DOHH2 (cell line): ENCODE measurements around the gene CARD8.

Source experiments
- H3F3A ChIP-seq: fragments of 200-600 bp; sonication (generic), shearing (Covaris generic); 2 replicates; pipeline ENCODE4 v1.6.0; 2016; ENCODE audit warnings: antibody characterized with exemption, mild to moderate bottlenecking; ENCODE audit not compliant: control insufficient read depth, insufficient read depth
- H3K27ac ChIP-seq: fragments of 200-600 bp; sonication (generic); 2 replicates; pipeline ENCODE4 v1.5.1; 2014; ENCODE audit warnings: low read depth, mild to moderate bottlenecking, low read length, moderate library complexity
- H3K27me3 ChIP-seq: fragments of 200-600 bp; sonication (generic); 2 replicates; pipeline ENCODE4 v1.6.1; 2014; ENCODE audit warnings: mild to moderate bottlenecking, low read length, mixed read lengths; ENCODE audit not compliant: control insufficient read depth
- H3K36me3 ChIP-seq: fragments of 200-600 bp; sonication (generic); 2 replicates; pipeline ENCODE4 v1.6.1; 2014; ENCODE audit warnings: mild to moderate bottlenecking, low read length, moderate library complexity, mixed read lengths; ENCODE audit not compliant: control insufficient read depth
- H3K4me1 ChIP-seq: fragments of 200-600 bp; sonication (generic); 2 replicates; pipeline ENCODE4 v1.6.1; 2014; ENCODE audit warnings: mild to moderate bottlenecking, low read length, mixed read lengths; ENCODE audit not compliant: control insufficient read depth
- H3K4me2 ChIP-seq: fragments of 200-600 bp; sonication (generic); 2 replicates; pipeline ENCODE4 v1.6.0; 2014; ENCODE audit warnings: mild to moderate bottlenecking, low read length, moderate library complexity
- H3K4me3 ChIP-seq: fragments of 200-600 bp; sonication (generic); 2 replicates; pipeline ENCODE4 v1.5.1; 2014; ENCODE audit warnings: mild to moderate bottlenecking, low read length, mixed read lengths
- H3K79me2 ChIP-seq: fragments of 200-600 bp; sonication (generic); 2 replicates; pipeline ENCODE4 v1.6.1; 2014; ENCODE audit warnings: mild to moderate bottlenecking, low read length, mixed read lengths; ENCODE audit not compliant: control insufficient read depth
- H3K9me2 ChIP-seq: fragments of 200-600 bp; sonication (generic); replicated peaks from 2 replicates; pipeline ENCODE4 v1.6.1; 2014; ENCODE audit warnings: mild to moderate bottlenecking, low read length, mixed read lengths; ENCODE audit not compliant: control insufficient read depth
- H3K9me3 ChIP-seq: fragments of 200-600 bp; sonication (generic); 2 replicates; pipeline ENCODE4 v1.6.1; 2014; ENCODE audit warnings: antibody characterized with exemption, low read length, mixed read lengths; ENCODE audit not compliant: control insufficient read depth, insufficient read depth
- H4K20me1 ChIP-seq: fragments of 200-600 bp; sonication (generic); 2 replicates; pipeline ENCODE4 v1.6.0; 2014; ENCODE audit warnings: low read depth, mild to moderate bottlenecking, antibody characterized with exemption, low read length, moderate library complexity; ENCODE audit not compliant: control insufficient read depth, insufficient read depth
- CTCF ChIP-seq: fragments of 200-600 bp; sonication (generic); IDR thresholded peaks from one replicate; pipeline ENCODE4 v1.5.1; 2014; ENCODE audit warnings: antibody characterized with exemption, mild to moderate bottlenecking, low read depth, low read length; ENCODE audit not compliant: poor library complexity, severe bottlenecking
- EZH2phosphoT487 ChIP-seq: fragments of 200-600 bp; sonication (generic); IDR thresholded peaks from 2 replicates; pipeline ENCODE4 v1.6.1; 2017; ENCODE audit warnings: borderline replicate concordance, mild to moderate bottlenecking, antibody characterized with exemption, low read length, moderate library complexity, mixed read lengths

Gene CARD8

GRCh38 chr19:48169578-48169938 is 86.2 kb downstream of the CARD8 start:
- Histone ChIP-seq H3K4me3 (peak overlapping the region; percentile 100), H3K36me3 (peaks cover 50% of the 10 kb centered on the region), H3K4me1 (peaks cover 19% of the 10 kb centered on the region), H3K4me2 (peak overlapping the region; percentile 82), H3K79me2 (peaks cover 71% of the 10 kb centered on the region), H3K9me3 (no peaks in the 10 kb centered on the region), H3K9me2 (no peaks in the 10 kb centered on the region), H3K27me3 (no peaks in the 10 kb centered on the region), H4K20me1 (peaks cover 13% of the 10 kb centered on the region; the same call in 1 of the 2 replicates), H3F3A (peaks cover 2% of the 10 kb centered on the region; the same call in 1 of the 2 replicates), H3K27ac (peak overlapping the region; percentile 85)
- TF ChIP-seq CTCF, result no peak
- TF ChIP-seq EZH2phosphoT487, result no peak

GRCh38 chr19:48168689-48169088 is 87.0 kb downstream of the CARD8 start:
- peaks cover 51% of the 10 kb centered on the region for H3K36me3 ChIP-seq
- peaks cover 13% of the 10 kb centered on the region; the same call in 1 of the 2 replicates for H4K20me1 ChIP-seq
- no peak overlapping the region for H3K27ac ChIP-seq
- peaks cover 19% of the 10 kb centered on the region for H3K4me1 ChIP-seq
- H3K79me2 ChIP-seq, result peaks cover 79% of the 10 kb centered on the region
- H3K27me3 ChIP-seq, result no peaks in the 10 kb centered on the region
- peaks cover 2% of the 10 kb centered on the region; the same call in 1 of the 2 replicates for H3F3A ChIP-seq
- peak overlapping the region; percentile 100; the same call in 1 of the 2 replicates for H3K4me3 ChIP-seq
- H3K4me2 ChIP-seq, result peak overlapping the region; percentile 82
- H3K9me2 ChIP-seq, result no peaks in the 10 kb centered on the region
- H3K9me3 ChIP-seq, result no peaks in the 10 kb centered on the region
- no peak for TF ChIP-seq EZH2phosphoT487
- TF ChIP-seq CTCF, result no peak

GRCh38 chr19:48158210-48158790 is 97.4 kb downstream of the CARD8 start:
- Histone ChIP-seq H3F3A (peaks cover 2% of the 10 kb centered on the region; the same call in 1 of the 2 replicates), H3K9me2 (no peaks in the 10 kb centered on the region), H3K4me1 (no peaks in the 10 kb centered on the region), H3K79me2 (no peaks in the 10 kb centered on the region), H3K27ac (no peak overlapping the region), H3K27me3 (no peaks in the 10 kb centered on the region), H3K4me3 (no peak overlapping the region), H3K4me2 (no peak overlapping the region), H4K20me1 (no peaks in the 10 kb centered on the region), H3K36me3 (peaks cover 78% of the 10 kb centered on the region), H3K9me3 (no peaks in the 10 kb centered on the region)
- no peak for TF ChIP-seq EZH2phosphoT487
- TF ChIP-seq CTCF, result no peak
